Kasumi-1 (cell line): ENCODE data around the gene THRAP3.
A peak's percentile ranks its signal among the peaks of the same experiment; 100 is the strongest.
"Not testable (repeated sequence)": the region's sequence is repeated elsewhere in the genome, so short reads cannot be mapped to it uniquely, and the experiment has no call there.

Experiments used
- DNase-seq, 2 experiments: peaks; one replicate each; lab custom pipeline; 2025; lab: John Stamatoyannopoulos, UW

THRAP3 gene

GRCh38 chr1:36251794-36252481, 27.7 kb downstream of the THRAP3 start:
- DNase-seq = no peak

- not testable (repeated sequence) for DNase-seq
Measured at GRCh38 chr1:36252482-36252824, 28.2 kb downstream of the THRAP3 start.

- no peak for DNase-seq
Measured at GRCh38 chr1:36253161-36253862, 29.1 kb downstream of the THRAP3 start.

- no peak for DNase-seq
Measured at GRCh38 chr1:36256558-36257374, 32.5 kb downstream of the THRAP3 start.

- no peak for DNase-seq
Measured at GRCh38 chr1:36257375-36257767, 33.1 kb downstream of the THRAP3 start.

GRCh38 chr1:36258960-36259344, 34.7 kb downstream of the THRAP3 start:
- DNase-seq = no peak

- DNase-seq = no peak
Measured at GRCh38 chr1:36268981-36269380, 44.7 kb downstream of the THRAP3 start.

- no peak for DNase-seq
Measured at GRCh38 chr1:36269408-36269838, 45.2 kb downstream of the THRAP3 start.

GRCh38 chr1:36273024-36273423, 48.8 kb downstream of the THRAP3 start:
- no peak for DNase-seq

- no peak for DNase-seq
Measured at GRCh38 chr1:36274201-36274600, 50.0 kb downstream of the THRAP3 start.

GRCh38 chr1:36276688-36277087, 52.4 kb downstream of the THRAP3 start:
- DNase-seq = no peak

- no peak for DNase-seq
Measured at GRCh38 chr1:36279110-36279788, 55.0 kb downstream of the THRAP3 start.

GRCh38 chr1:36279789-36280296, 55.6 kb downstream of the THRAP3 start:
- no peak for DNase-seq

GRCh38 chr1:36284061-36284460, 59.8 kb downstream of the THRAP3 start:
- no peak for DNase-seq

- DNase-seq = no peak
Measured at GRCh38 chr1:36284517-36284916, 60.3 kb downstream of the THRAP3 start.

- DNase-seq = peak; percentile 85 to 92
Measured at GRCh38 chr1:36285443-36286101, 61.3 kb downstream of the THRAP3 start.

- no peak for DNase-seq
Measured at GRCh38 chr1:36286802-36287201, 62.6 kb downstream of the THRAP3 start.

- no peak for DNase-seq
Measured at GRCh38 chr1:36287595-36287994, 63.4 kb downstream of the THRAP3 start.

- no peak for DNase-seq
Measured at GRCh38 chr1:36295390-36295789, 71.1 kb downstream of the THRAP3 start.

- DNase-seq = no peak
Measured at GRCh38 chr1:36297062-36297461, 72.8 kb downstream of the THRAP3 start.

- no peak for DNase-seq
Measured at GRCh38 chr1:36298640-36299039, 74.4 kb downstream of the THRAP3 start.

- no peak for DNase-seq
Measured at GRCh38 chr1:36300526-36300925, 76.3 kb downstream of the THRAP3 start.
